ENCODE results near the gene LHFPL2.

DNA sequence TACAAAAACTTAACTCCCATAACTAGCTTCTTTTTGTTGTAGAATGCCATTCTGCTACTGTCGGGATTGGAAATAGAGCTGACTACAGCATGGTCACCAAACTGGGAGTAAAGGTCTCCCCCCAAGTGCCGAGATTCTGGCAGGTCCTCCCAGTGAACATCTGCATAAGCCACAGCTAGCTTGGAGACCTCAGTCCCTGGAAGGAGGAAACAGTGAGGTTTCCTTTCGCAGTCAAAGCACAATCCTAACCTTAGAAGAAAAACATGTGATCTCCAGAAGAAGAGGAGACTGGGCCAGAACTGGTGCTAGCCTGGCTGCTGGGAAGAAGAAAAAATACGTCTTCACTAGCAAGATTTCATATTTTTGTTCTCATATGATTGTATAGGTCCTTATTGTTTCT lies 160.7 kb downstream of the LHFPL2 start:
- TF ChIP-seq, protein P1, sequence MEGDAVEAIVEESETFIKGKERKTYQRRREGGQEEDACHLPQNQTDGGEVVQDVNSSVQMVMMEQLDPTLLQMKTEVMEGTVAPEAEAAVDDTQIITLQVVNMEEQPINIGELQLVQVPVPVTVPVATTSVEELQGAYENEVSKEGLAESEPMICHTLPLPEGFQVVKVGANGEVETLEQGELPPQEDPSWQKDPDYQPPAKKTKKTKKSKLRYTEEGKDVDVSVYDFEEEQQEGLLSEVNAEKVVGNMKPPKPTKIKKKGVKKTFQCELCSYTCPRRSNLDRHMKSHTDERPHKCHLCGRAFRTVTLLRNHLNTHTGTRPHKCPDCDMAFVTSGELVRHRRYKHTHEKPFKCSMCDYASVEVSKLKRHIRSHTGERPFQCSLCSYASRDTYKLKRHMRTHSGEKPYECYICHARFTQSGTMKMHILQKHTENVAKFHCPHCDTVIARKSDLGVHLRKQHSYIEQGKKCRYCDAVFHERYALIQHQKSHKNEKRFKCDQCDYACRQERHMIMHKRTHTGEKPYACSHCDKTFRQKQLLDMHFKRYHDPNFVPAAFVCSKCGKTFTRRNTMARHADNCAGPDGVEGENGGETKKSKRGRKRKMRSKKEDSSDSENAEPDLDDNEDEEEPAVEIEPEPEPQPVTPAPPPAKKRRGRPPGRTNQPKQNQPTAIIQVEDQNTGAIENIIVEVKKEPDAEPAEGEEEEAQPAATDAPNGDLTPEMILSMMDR (conservative IDR thresholded peaks at IDR 0.05; ENCODE audit: low read depth, low read length): no peak
- TF ChIP-seq POLR2A (IDR thresholded peaks at IDR 0.05; ENCODE audit: low read depth, low read length) (no peak), RCOR1 (IDR thresholded peaks at IDR 0.05; ENCODE audit: insufficient replicate concordance, low read length) (no peak), BHLHE40 (IDR thresholded peaks at IDR 0.05; ENCODE audit: low read depth, low read length) (no peak)

All from IMR-90 (cell line).